ENCODE measurements around the gene RIPK4.

The RIPK4 gene

DNA sequence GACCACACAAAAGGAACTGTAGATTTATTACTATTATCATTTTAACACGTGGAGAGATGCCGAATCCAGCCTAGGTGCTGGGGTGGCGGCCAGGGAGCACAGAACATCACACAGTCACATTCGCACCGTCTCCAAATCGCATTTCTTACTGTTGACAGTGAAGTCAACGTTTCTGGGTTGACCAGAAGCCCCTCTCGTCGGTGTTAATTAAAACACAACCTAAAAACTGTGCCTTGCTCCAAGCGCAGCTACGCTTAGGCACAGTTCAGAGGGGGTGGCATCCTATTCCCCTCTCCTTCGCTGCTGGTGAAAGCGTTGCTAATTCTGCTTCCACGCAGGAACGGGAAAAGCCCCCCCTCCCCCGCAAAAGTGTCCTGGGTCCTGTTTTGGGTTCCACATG lies 4.1 kb downstream of the RIPK4 start:
- ChIA-PET POLR2A (no interaction called here), CTCF (interaction anchor here (1.4 to 2.0 kb wide), 2 partner anchors 11 to 150 kb away, joined by 9 to 13 read pairs; no protein-coding TSS in a partner anchor)
- DNase-seq (ENCODE audit: low read depth, low spot score) = no peak
- H3K4me3 ChIP-seq (ENCODE audit: low read depth, low read length) = no peak overlapping the region
- TF ChIP-seq, protein P1, sequence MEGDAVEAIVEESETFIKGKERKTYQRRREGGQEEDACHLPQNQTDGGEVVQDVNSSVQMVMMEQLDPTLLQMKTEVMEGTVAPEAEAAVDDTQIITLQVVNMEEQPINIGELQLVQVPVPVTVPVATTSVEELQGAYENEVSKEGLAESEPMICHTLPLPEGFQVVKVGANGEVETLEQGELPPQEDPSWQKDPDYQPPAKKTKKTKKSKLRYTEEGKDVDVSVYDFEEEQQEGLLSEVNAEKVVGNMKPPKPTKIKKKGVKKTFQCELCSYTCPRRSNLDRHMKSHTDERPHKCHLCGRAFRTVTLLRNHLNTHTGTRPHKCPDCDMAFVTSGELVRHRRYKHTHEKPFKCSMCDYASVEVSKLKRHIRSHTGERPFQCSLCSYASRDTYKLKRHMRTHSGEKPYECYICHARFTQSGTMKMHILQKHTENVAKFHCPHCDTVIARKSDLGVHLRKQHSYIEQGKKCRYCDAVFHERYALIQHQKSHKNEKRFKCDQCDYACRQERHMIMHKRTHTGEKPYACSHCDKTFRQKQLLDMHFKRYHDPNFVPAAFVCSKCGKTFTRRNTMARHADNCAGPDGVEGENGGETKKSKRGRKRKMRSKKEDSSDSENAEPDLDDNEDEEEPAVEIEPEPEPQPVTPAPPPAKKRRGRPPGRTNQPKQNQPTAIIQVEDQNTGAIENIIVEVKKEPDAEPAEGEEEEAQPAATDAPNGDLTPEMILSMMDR (IDR thresholded peaks at IDR 0.05; ENCODE audit: insufficient read depth, low read length, missing control alignments) = no peak

DNA sequence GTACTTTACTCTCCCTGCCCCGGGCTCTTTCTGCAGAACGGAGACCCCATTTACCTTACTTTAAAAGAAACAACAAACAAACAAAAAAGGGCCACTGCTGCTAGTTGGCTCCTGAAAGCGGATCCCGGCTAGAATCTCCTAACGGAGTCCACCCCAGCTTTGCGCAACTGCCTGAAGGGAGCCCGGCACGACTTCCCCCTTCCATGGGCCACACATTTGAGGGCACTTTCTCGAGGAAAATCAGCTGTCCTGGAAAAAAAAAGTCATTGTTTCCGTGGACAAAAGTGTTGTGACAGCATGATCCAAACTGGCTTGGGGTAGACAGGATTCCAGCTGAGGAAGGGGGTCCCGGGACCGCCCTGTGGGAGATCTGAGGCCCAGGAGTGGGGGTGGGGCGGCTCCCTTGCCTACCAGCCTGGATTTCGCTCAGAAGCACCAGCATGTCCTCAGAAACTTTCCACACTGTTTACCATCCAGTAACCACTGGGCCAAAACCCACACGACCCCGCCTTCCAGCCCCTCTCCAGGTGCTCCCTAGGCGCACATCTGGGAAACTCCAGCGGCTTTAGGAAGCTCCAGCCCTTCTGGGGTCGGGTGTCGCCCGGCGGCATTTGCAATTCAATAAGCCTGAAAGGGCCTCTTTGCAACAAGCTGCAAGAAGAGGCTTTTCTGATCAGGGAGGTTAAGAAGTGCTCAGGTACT lies 4.8 kb downstream of the RIPK4 start:
- POLR2A ChIA-PET = no interaction called here
- CTCF ChIA-PET = interaction anchor here (1.0 to 2.0 kb wide), 2 partner anchors 10 to 150 kb away, joined by 4 to 13 read pairs; no protein-coding TSS in a partner anchor
- TF ChIP-seq, protein P1 (IDR thresholded peaks at IDR 0.05; ENCODE audit: insufficient read depth, low read length, missing control alignments) = no peak
- no peak for DNase-seq (ENCODE audit: low read depth, low spot score)
- no peak overlapping the region for H3K4me3 ChIP-seq (ENCODE audit: low read depth, low read length)

DNA sequence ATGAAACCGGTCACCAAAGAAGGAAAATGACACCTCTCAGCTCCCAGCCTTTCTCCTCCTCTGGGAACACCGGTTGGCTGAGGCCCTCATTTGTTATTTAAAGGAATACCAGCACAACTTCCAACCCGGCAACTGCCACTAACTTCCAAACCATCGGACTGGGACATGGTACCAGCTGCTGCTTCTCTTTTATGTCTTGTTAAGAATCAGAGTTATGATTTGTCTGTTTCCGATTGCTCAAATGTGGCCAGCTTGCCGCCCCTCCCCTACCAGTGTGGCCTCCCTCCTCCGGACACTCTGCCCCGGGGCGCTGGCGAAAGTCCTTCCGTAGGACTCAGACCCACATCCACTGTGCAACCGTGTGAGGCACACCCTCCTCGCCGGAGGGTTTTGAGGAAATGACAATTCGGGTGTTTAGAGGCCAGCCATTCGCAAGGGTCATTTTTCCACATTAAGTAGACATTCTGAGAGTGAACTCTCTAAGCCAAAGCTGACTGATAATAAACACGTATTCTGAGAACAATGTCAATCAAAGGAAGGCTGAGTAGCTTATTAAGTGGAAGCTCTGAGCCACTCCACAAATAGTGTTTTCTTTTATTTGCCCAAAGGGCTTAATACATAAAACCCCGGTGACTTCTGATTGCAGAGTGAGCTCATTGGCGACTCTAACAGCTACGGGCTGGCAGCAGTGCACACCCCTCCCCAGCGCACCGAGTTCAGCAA lies 5.5 kb downstream of the RIPK4 start:
- DNase-seq (ENCODE audit: low read depth, low spot score) = no peak
- TF ChIP-seq, protein P1 (IDR thresholded peaks at IDR 0.05; ENCODE audit: insufficient read depth, low read length, missing control alignments) = no peak
- H3K4me3 ChIP-seq (ENCODE audit: low read depth, low read length) = no peak overlapping the region
- CTCF ChIA-PET = interaction anchor here (1.0 to 2.0 kb wide), 2 partner anchors 9 to 149 kb away, joined by 4 to 13 read pairs; no protein-coding TSS in a partner anchor
- POLR2A ChIA-PET = no interaction called here

DNA sequence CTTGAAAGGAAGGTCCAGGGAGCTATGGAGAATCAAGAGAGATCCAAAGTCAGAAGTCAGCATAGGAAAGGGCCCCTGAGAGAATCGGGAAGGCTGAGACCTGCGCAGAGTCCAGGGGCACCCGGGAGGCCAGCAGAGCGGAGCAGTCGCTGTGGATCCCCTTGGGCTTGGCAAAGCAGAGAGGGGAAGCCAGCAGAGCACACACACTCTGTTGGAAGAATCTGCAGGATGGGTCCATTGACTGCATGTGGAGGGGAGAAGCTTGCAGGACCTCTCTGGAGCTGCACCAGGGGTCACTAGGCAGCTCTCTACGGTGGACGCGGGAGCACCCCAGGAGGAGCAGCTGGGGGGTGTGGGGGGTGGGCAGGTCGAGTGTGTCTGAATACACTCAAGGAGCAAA lies 6.4 kb downstream of the RIPK4 start:
- ChIA-PET CTCF (no interaction called here), POLR2A (interaction anchor here (1.2 kb wide), 1 partner anchor 9 kb away, joined by 3 read pairs; no protein-coding TSS in a partner anchor)
- DNase-seq (ENCODE audit: low read depth, low spot score) = no peak
- TF ChIP-seq, protein P1 (IDR thresholded peaks at IDR 0.05; ENCODE audit: insufficient read depth, low read length, missing control alignments) = no peak
- no peak overlapping the region for H3K4me3 ChIP-seq (ENCODE audit: low read depth, low read length)

DNA sequence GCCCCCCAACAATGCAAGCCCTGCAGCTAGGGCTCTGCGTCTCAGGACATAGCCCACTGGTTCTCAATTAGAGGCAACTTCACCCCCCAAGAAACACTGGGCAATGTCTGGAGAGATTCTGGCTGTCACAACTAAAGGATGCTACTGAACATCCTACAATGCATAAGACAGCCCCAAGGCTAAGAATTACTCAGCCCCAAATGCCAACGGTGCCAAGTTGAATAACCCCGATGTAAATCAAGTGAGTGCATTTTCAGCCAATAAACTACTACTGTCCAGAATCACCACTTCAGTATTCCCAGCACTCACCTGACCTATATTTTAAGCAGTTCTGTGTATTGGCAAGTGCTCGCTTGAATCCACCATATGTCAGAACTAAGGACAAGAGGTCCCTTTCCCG lies 6.9 kb downstream of the RIPK4 start:
- H3K4me3 ChIP-seq (ENCODE audit: low read depth, low read length) = no peak overlapping the region
- ChIA-PET POLR2A (interaction anchor here (1.2 kb wide), 1 partner anchor 9 kb away, joined by 3 read pairs; no protein-coding TSS in a partner anchor), CTCF (interaction anchor here (1.3 to 1.4 kb wide), 2 partner anchors 8 to 57 kb away, joined by 4 to 5 read pairs; no protein-coding TSS in a partner anchor)
- TF ChIP-seq, protein P1 (IDR thresholded peaks at IDR 0.05; ENCODE audit: insufficient read depth, low read length, missing control alignments) = no peak
- DNase-seq (ENCODE audit: low read depth, low spot score) = no peak

All from AG04449 (cell line).